PC-3 (cell line): ENCODE data around the gene PARN.

Source experiments
- EZH2 ChIP-seq: fragments of 300-600 bp; sonication (generic); IDR thresholded peaks from one replicate; pipeline ENCODE4 v1.6.1; 2017; ENCODE audit warnings: antibody characterized with exemption, mild to moderate bottlenecking, low read length; ENCODE audit not compliant: unreplicated experiment
- EZH2phosphoT487 ChIP-seq: fragments of 300-600 bp; sonication (generic); IDR thresholded peaks from 2 replicates; pipeline ENCODE4 v1.6.1; 2018; ENCODE audit warnings: mild to moderate bottlenecking, antibody characterized with exemption, low read length, borderline replicate concordance
- TF ChIP-seq, protein P1 (sequence below): fragments of 300-600 bp; sonication (generic); conservative IDR thresholded peaks from 2 replicates; pipeline ENCODE4 v1.5.1; 2017; ENCODE audit warnings: antibody characterized with exemption, low read depth, mild to moderate bottlenecking, low read length

DNA sequence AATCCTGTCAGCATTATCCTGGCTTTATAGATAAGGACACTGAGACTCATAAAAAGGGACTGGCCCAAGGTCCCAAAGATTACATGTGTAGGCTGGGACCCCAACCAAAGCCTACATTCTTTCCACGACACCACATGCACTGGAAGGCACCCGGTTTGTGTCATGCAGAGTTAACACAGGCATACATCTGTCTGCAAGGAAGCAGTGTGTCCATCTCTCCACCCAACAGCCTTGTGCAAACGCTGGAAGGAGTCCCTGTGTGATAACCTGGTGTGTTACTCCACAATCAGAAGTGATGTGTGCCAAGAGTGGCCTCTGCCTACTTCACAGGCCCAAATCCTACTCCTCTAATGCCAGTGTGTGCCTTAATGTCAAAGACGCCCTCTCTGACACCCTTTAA lies 139.8 kb downstream of the PARN start:
- TF ChIP-seq, protein P1, sequence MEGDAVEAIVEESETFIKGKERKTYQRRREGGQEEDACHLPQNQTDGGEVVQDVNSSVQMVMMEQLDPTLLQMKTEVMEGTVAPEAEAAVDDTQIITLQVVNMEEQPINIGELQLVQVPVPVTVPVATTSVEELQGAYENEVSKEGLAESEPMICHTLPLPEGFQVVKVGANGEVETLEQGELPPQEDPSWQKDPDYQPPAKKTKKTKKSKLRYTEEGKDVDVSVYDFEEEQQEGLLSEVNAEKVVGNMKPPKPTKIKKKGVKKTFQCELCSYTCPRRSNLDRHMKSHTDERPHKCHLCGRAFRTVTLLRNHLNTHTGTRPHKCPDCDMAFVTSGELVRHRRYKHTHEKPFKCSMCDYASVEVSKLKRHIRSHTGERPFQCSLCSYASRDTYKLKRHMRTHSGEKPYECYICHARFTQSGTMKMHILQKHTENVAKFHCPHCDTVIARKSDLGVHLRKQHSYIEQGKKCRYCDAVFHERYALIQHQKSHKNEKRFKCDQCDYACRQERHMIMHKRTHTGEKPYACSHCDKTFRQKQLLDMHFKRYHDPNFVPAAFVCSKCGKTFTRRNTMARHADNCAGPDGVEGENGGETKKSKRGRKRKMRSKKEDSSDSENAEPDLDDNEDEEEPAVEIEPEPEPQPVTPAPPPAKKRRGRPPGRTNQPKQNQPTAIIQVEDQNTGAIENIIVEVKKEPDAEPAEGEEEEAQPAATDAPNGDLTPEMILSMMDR: no peak
- no peak for TF ChIP-seq EZH2
- TF ChIP-seq EZH2phosphoT487: no peak
